HEK293 (cell line): Measurements from ENCODE around the gene SNHG17.

ENCODE experiments used
- GFI1B ChIP-seq: fragments of 450-650 bp; formaldehyde crosslinking; IDR thresholded peaks from 2 replicates; pipeline ENCODE4 v1.5.1; 2016; ENCODE audit warnings: missing biosample characterization, missing genetic modification characterization
- KLF10 ChIP-seq: fragments of 450-650 bp; IDR thresholded peaks from 2 replicates; pipeline ENCODE4 v1.5.1; 2018; ENCODE audit warnings: missing biosample characterization, mild to moderate bottlenecking, missing genetic modification characterization
- KLF17 ChIP-seq: fragments of 450-650 bp; formaldehyde crosslinking; IDR thresholded peaks from 2 replicates; pipeline ENCODE4 v1.5.1; 2016; ENCODE audit warnings: missing biosample characterization, missing genetic modification characterization
- PRDM1 ChIP-seq: fragments of 450-650 bp; formaldehyde crosslinking; IDR thresholded peaks from 2 replicates; pipeline ENCODE4; 2016; ENCODE audit warnings: missing biosample characterization, missing genetic modification characterization
- REPIN1 ChIP-seq: fragments of 450-650 bp; formaldehyde crosslinking; IDR thresholded peaks from 2 replicates; pipeline ENCODE4 v1.5.1; 2017; ENCODE audit warnings: missing biosample characterization, missing genetic modification characterization, low read depth
- ZBTB11 ChIP-seq: fragments of 450-650 bp; formaldehyde crosslinking; conservative IDR thresholded peaks from 2 replicates; pipeline ENCODE4 v1.5.1; 2016; ENCODE audit warnings: low read depth, missing biosample characterization, missing genetic modification characterization
- ZBTB20 ChIP-seq: fragments of 450-650 bp; formaldehyde crosslinking; IDR thresholded peaks from 2 replicates; pipeline ENCODE4 v1.5.1; 2016; ENCODE audit warnings: missing biosample characterization, missing genetic modification characterization
- ZFP69B ChIP-seq: fragments of 450-650 bp; formaldehyde crosslinking; IDR thresholded peaks from 2 replicates; pipeline ENCODE4 v1.5.1; 2016; ENCODE audit warnings: missing biosample characterization, missing genetic modification characterization
- ZNF174 ChIP-seq: fragments of 450-650 bp; formaldehyde crosslinking; IDR thresholded peaks from 2 replicates; pipeline ENCODE4 v1.5.0; 2017; ENCODE audit warnings: missing biosample characterization, mild to moderate bottlenecking, missing genetic modification characterization
- ZNF2 ChIP-seq: fragments of 450-650 bp; formaldehyde crosslinking; IDR thresholded peaks from 2 replicates; pipeline ENCODE4 v1.5.1; 2016; ENCODE audit warnings: missing biosample characterization, missing genetic modification characterization
- ZNF214 ChIP-seq: fragments of 450-650 bp; formaldehyde crosslinking; IDR thresholded peaks from 2 replicates; pipeline ENCODE4 v1.5.1; 2017; ENCODE audit warnings: missing biosample characterization, mild to moderate bottlenecking, missing genetic modification characterization, borderline replicate concordance
- ZNF23 ChIP-seq: fragments of 450-650 bp; formaldehyde crosslinking; IDR thresholded peaks from 2 replicates; pipeline ENCODE4 v1.5.1; 2016; ENCODE audit warnings: missing biosample characterization, missing genetic modification characterization, borderline replicate concordance
- ZNF302 ChIP-seq: fragments of 450-650 bp; formaldehyde crosslinking; IDR thresholded peaks from 2 replicates; pipeline ENCODE4 v1.5.1; 2016; ENCODE audit warnings: missing biosample characterization, missing genetic modification characterization, low read depth
- ZNF311 ChIP-seq: fragments of 450-650 bp; formaldehyde crosslinking; IDR thresholded peaks from 2 replicates; pipeline ENCODE4 v1.5.1; 2017; ENCODE audit warnings: missing biosample characterization, missing genetic modification characterization, borderline replicate concordance
- ZNF335 ChIP-seq: fragments of 450-650 bp; formaldehyde crosslinking; conservative IDR thresholded peaks from 2 replicates; pipeline ENCODE4 v1.5.1; 2016; ENCODE audit warnings: missing biosample characterization, missing genetic modification characterization
- ZNF449 ChIP-seq: fragments of 450-650 bp; formaldehyde crosslinking; IDR thresholded peaks from 2 replicates; pipeline ENCODE4 v1.5.1; 2017; ENCODE audit warnings: missing biosample characterization, mild to moderate bottlenecking, missing genetic modification characterization, moderate library complexity
- ZNF501 ChIP-seq: fragments of 450-650 bp; formaldehyde crosslinking; IDR thresholded peaks from 2 replicates; pipeline ENCODE4 v1.5.1; 2016; ENCODE audit warnings: missing biosample characterization, missing genetic modification characterization
- ZNF518A ChIP-seq: fragments of 450-650 bp; formaldehyde crosslinking; conservative IDR thresholded peaks from 2 replicates; pipeline ENCODE4 v1.5.1; 2016; ENCODE audit warnings: low read depth, missing biosample characterization, missing genetic modification characterization
- ZNF555 ChIP-seq: fragments of 450-650 bp; formaldehyde crosslinking; conservative IDR thresholded peaks from 2 replicates; pipeline ENCODE4 v1.5.1; 2017; ENCODE audit warnings: missing biosample characterization, mild to moderate bottlenecking, missing genetic modification characterization, inconsistent platforms
- ZNF596 ChIP-seq: fragments of 450-650 bp; IDR thresholded peaks from 2 replicates; pipeline ENCODE4 v1.5.0; 2018; ENCODE audit warnings: missing biosample characterization, mild to moderate bottlenecking, missing genetic modification characterization, moderate library complexity
- ZNF677 ChIP-seq: fragments of 450-650 bp; IDR thresholded peaks from 2 replicates; pipeline ENCODE4 v1.5.0; 2018; ENCODE audit warnings: missing biosample characterization, mild to moderate bottlenecking, missing genetic modification characterization, moderate library complexity
- ZSCAN30 ChIP-seq: fragments of 450-650 bp; IDR thresholded peaks from 2 replicates; pipeline ENCODE4 v1.5.1; 2018; ENCODE audit warnings: missing biosample characterization, mild to moderate bottlenecking, missing genetic modification characterization, moderate library complexity
- ZSCAN4 ChIP-seq: fragments of 450-650 bp; formaldehyde crosslinking; IDR thresholded peaks from 2 replicates; pipeline ENCODE4 v1.5.1; 2017; ENCODE audit warnings: missing biosample characterization, missing genetic modification characterization

The SNHG17 gene

GRCh38 chr20:38471987-38472512 lies 36.9 kb upstream of the SNHG17 start (continued):
- TF ChIP-seq ZSCAN4 (no peak), ZNF677 (tag by site-specific recombination) (no peak), ZNF449 (tag by site-specific recombination) (no peak), ZNF214 (tag by site-specific recombination) (no peak), ZBTB11 (tag by site-specific recombination) (no peak), ZFP69B (tag by site-specific recombination) (0 out of 2 replicates have a peak, but pooled peaks have one; percentile 34), ZNF23 (no peak), ZNF501 (tag by site-specific recombination) (peak; percentile 46; the same call in 1 of the 2 replicates), ZNF335 (tag by site-specific recombination) (peak; percentile 11; the same call in 1 of the 2 replicates), ZNF174 (tag by site-specific recombination) (no peak), ZNF518A (tag by site-specific recombination) (0 out of 2 replicates have a peak, but pooled peaks have one; percentile 42), ZBTB20 (tag by site-specific recombination) (0 out of 2 replicates have a peak, but pooled peaks have one; percentile 21), ZNF2 (no peak), PRDM1 (peak; percentile 84), ZNF596 (tag by site-specific recombination) (no peak), KLF17 (tag by site-specific recombination) (no peak), ZSCAN30 (tag by site-specific recombination) (peak; percentile 37; the same call in 1 of the 2 replicates), ZNF311 (no peak), ZNF302 (tag by site-specific recombination) (no peak), REPIN1 (tag by site-specific recombination) (peak; percentile 80; the same call in 1 of the 2 replicates), ZNF555 (tag by site-specific recombination) (no peak), GFI1B (tag by site-specific recombination) (no peak), KLF10 (no peak)
